Heart left ventricle (tissue), 13 donors: Measurements from ENCODE around the gene PSMA3.

Source experiments
- CTCF ChIP-seq, 12 donors: fragments of 200-600 bp; sonication (generic) in 4 of 12; IDR thresholded peaks; one replicate each; pipeline versions ENCODE4 v1.5.0 to v1.8.0; 2018 to 2022; ENCODE audit warnings: antibody characterized with exemption in 12 of 12, mild to moderate bottlenecking in 5 of 12
- POLR2A ChIP-seq, 2 donors: fragments of 450-650 bp; IDR thresholded peaks; one replicate each; pipeline ENCODE4 v1.6.1; 2017; ENCODE audit warnings: antibody characterized with exemption in 2 of 2, mild to moderate bottlenecking in 2 of 2, moderate library complexity in 2 of 2
- donor health status: ischemic (EF 13 %, LVEDD 7.1; RV severe dilation, severe dysfunction).
- donor health status: DM: no; HTN: yes; CAD: no.
- donor health status: DM: no; HTN: no; CAD: no.
- donor health status: ischemic (EF 25% LVEDD 6.9; RV normal size, moderate dysfunction).
- donor health status: ischemic (EF 25% LVEDD 5.7; RV mildly dilated, moderate dysfunction).
- donor health status: ischemic (EF 35%, LVEDD 5.7; RV mildly dilated, moderate dysfunction).
- donor health status: nonischemic (EF 11% LVEDD 7.7; RV severe dilation, severe dysfunction).
- donor health status: DM: yes; HTN: yes; CAD: no.
- donor health status: PGD.
- donor health status: ischemic (EF 29% LVEDD 5.4; RV normal size, mild dysfunction).
- donor health status: nonischemic (EF 23%, LVEDD 6.1; RV moderate dilation, normal function).

GRCh38 chr14:58285132-58285531, 40.5 kb downstream of the PSMA3 start:
- no peak for TF ChIP-seq CTCF (IDR thresholded peaks at IDR 0.05)
- no peak for TF ChIP-seq POLR2A (IDR thresholded peaks at IDR 0.05)
